Prostate gland (tissue), 2 donors: Measurements from ENCODE around the gene C1orf167. TPM values are rescaled to one million over a fixed set of nuclear protein-coding genes. Genes with fewer than 3 reads are reported as not detected.

Experiments used
- DNase-seq: peaks from one replicate; pipeline ENCODE4 v3.0.0-alpha.2; 2019; ENCODE audit warnings: low spot score
- H3K27ac ChIP-seq, 2 donors: fragments of 200-600 bp; sonication (generic); 2 replicates each; pipeline ENCODE4 v1.5.1; 2017 to 2019
- H3K27me3 ChIP-seq: fragments of 200-600 bp; sonication (generic); replicated peaks from 2 replicates; pipeline ENCODE4 v1.5.1; 2019; ENCODE audit not compliant: insufficient read depth
- H3K36me3 ChIP-seq, 2 donors: fragments of 200-600 bp; sonication (generic); 1 replicate in 1 of 2; 2 replicates in 1 of 2; pipeline versions ENCODE4 v1.5.1 to v1.8.1; 2017 to 2019
- H3K4me1 ChIP-seq: fragments of 200-600 bp; sonication (generic); replicated peaks from 2 replicates; pipeline ENCODE4 v1.5.1; 2019
- H3K4me3 ChIP-seq, 2 donors: fragments of 200-600 bp; sonication (generic); 2 replicates each; pipeline ENCODE4 v1.5.1; 2017 to 2019
- H3K9me3 ChIP-seq: fragments of 200-600 bp; sonication (generic); 2 replicates; pipeline ENCODE4 v1.5.1; 2017
- POLR2A ChIP-seq: fragments of 450-650 bp; IDR thresholded peaks from one replicate; pipeline ENCODE4 v1.6.1; 2016; ENCODE audit warnings: antibody characterized with exemption, mild to moderate bottlenecking
- POLR2AphosphoS5 ChIP-seq: sonication (generic); formaldehyde crosslinking; IDR thresholded peaks from one replicate; pipeline ENCODE4 v1.6.1; 2017; ENCODE audit warnings: antibody characterized with exemption
- WGBS: methylation state at CpG from one replicate; pipeline ENCODE4 v1.1.5; 2018; 5-methylcytosine and 5-hydroxymethylcytosine counted together
- intact Hi-C: fragments of 100-400 bp; cut with DNase I; formaldehyde crosslinking; loops from one replicate; pipeline ENCODE4 v1.14.2; 2022
- total RNA-seq, 2 donors: library from RNA; depleted of rRNA; stranded (reverse); fragments of >200 nt; gene quantifications; one replicate each; pipeline ENCODE4 v1.1.0, GENCODE V29; 2016
- TF ChIP-seq, protein P1 (sequence below), 4 experiments: fragments of 200-600 bp in 2 of 4; fragments of 450-650 bp in 2 of 4; sonication (generic) in 2 of 4; IDR thresholded peaks; 1 replicate in 3 of 4; 2 replicates in 1 of 4; pipeline ENCODE4 v1.5.1; 2016 to 2019; ENCODE audit warnings: antibody characterized with exemption in 4 of 4, mild to moderate bottlenecking in 2 of 4, moderate library complexity in 2 of 4

C1orf167 gene
- total RNA-seq, 2 donors from 2014 or later = 10.0 TPM; not detected in 1

DNA sequence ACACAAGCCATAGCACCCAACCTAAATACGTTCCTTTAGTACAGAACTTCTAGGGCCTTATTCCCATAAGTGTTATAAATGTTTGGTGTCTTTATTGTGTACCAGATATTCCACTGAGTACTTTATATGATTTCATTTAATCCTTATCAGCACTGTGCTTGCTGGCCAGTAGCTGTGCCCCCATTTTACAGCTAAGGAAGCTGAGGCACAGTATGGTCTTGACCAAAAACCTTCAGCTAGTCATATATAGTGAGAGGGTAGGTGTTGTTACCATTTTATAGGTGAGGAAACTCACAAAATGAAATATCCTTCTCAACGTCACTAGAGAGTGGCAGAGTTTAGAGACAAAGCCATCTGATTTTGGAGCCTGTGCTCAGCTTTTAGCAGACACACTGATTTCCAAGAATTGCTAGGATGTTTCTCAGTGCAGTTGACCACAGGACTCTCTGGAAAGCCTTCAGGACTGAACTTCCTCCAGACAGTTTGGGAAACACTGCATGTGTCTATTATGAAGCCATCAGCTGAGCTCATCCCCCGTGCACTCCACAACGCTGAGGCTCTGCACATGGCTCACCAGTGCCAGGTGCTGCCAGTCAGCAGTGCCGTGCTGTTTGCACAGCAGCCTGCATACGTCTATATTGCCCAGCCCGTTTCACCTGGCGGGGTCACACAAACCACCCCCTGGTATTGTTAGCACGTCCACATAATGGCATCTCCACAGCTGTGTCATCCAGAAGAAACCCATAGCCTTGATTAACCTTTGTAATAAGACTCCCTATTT lies 70.1 kb downstream of the C1orf167 start:
- Histone ChIP-seq H3K9me3 (no peaks in the 10 kb centered on the region), H3K27me3 (no peaks in the 10 kb centered on the region), H3K36me3 (peaks cover 32 to 43% of the 10 kb centered on the region in 2 donors), H3K4me3 (no peak overlapping the region), H3K27ac (no peak overlapping the region), H3K4me1 (no peaks in the 10 kb centered on the region)
- no peak for DNase-seq
- WGBS = 77% methylated on average over 9 of the region's 9 CpGs
- TF ChIP-seq, protein P1, sequence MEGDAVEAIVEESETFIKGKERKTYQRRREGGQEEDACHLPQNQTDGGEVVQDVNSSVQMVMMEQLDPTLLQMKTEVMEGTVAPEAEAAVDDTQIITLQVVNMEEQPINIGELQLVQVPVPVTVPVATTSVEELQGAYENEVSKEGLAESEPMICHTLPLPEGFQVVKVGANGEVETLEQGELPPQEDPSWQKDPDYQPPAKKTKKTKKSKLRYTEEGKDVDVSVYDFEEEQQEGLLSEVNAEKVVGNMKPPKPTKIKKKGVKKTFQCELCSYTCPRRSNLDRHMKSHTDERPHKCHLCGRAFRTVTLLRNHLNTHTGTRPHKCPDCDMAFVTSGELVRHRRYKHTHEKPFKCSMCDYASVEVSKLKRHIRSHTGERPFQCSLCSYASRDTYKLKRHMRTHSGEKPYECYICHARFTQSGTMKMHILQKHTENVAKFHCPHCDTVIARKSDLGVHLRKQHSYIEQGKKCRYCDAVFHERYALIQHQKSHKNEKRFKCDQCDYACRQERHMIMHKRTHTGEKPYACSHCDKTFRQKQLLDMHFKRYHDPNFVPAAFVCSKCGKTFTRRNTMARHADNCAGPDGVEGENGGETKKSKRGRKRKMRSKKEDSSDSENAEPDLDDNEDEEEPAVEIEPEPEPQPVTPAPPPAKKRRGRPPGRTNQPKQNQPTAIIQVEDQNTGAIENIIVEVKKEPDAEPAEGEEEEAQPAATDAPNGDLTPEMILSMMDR (IDR thresholded peaks at IDR 0.05) = no peak
- no peak for TF ChIP-seq POLR2A
- TF ChIP-seq POLR2AphosphoS5 = no peak
- intact Hi-C loops = no loop called here

DNA sequence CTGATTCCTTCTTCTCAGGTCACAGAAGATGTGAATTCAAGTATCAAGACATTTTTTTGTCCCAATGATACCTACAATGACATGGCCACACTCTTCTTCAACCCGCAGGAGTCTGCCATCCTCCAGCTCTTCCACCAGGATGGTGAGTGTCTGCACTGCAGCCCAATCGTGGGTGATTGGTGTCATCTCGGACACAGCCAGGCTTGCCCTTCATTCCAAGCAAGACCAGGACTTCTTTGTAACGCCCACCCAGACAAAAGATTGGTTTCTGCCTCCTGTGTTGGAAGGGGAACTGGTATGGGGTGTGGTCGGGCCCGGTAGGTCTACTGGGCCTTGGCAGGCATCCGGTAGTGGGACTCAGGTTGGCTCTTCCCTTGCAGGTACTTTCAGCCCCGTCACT lies 71.5 kb downstream of the C1orf167 start:
- no peak for TF ChIP-seq POLR2AphosphoS5
- no peak for TF ChIP-seq POLR2A
- TF ChIP-seq, protein P1 (IDR thresholded peaks at IDR 0.05) = no peak
- WGBS = 96% methylated on average over 8 of the region's 8 CpGs
- Histone ChIP-seq H3K36me3 (peaks cover 22 to 46% of the 10 kb centered on the region in 2 donors), H3K4me3 (no peak overlapping the region), H3K9me3 (no peaks in the 10 kb centered on the region), H3K27me3 (no peaks in the 10 kb centered on the region), H3K27ac (no peak overlapping the region), H3K4me1 (no peaks in the 10 kb centered on the region)
- intact Hi-C loops = no loop called here
- DNase-seq = no peak

DNA sequence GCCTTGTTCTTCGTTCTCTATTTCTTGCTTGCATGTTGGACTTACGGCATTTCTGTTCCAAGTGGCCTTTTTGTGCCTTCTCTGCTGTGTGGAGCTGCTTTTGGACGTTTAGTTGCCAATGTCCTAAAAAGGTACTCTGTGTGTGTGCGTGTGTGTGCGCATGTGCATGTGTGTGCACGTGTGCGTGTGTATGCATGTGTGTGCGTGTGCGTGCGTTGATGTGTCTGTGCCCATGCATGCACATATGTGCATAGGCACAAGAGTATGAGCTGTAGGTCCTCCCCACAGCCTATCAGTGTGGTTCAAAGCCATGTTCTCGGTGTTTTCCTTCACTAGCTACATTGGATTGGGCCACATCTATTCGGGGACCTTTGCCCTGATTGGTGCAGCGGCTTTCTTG lies 71.9 kb downstream of the C1orf167 start:
- Histone ChIP-seq H3K27ac (no peak overlapping the region), H3K4me1 (no peaks in the 10 kb centered on the region), H3K9me3 (no peaks in the 10 kb centered on the region), H3K36me3 (peaks cover 22 to 44% of the 10 kb centered on the region in 2 donors), H3K4me3 (no peak overlapping the region), H3K27me3 (no peaks in the 10 kb centered on the region)
- no peak for DNase-seq
- intact Hi-C loops = no loop called here
- 92% methylated on average over 13 of the region's 13 CpGs for WGBS
- TF ChIP-seq, protein P1 (IDR thresholded peaks at IDR 0.05) = no peak
- no peak for TF ChIP-seq POLR2A

DNA sequence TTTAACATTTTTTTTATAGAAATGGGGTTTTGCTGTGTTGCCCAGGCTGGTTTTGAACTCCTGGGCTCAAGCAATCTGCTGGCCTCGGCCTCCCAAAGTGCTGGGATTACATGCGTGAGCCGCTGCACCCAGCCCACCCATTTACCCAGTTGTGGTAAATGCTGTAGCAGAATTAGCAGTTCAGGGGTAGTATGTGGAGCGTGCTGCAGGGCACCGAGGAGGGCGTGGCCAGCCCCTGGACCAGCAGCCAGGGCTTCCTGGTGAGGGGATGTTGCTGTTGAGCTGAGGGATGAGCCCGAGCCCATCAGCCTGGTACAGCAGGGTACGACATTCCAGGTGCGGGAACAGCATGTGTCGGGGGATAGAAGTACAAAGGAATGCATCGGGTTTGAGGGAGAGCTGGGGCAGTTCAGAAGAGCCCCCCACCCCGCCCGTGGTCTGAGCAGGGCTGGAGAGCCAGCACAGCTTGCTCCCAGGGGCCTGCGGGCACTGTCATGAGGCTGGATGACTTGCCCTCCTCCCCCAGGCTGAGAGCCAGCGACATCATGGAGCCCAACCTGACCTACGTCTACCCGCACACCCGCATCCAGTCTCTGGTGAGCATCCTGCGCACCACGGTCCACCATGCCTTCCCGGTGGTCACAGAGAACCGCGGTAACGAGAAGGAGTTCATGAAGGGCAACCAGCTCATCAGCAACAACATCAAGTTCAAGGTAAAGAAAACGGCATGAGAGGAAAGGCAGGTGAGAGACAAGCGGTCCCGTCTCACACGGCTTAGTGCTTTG lies 73.6 kb downstream of the C1orf167 start:
- TF ChIP-seq POLR2A (no peak), POLR2AphosphoS5 (no peak)
- TF ChIP-seq, protein P1 (IDR thresholded peaks at IDR 0.05) = no peak
- no peak for DNase-seq
- no peaks in the 10 kb centered on the region for H3K27me3 ChIP-seq
- H3K36me3 ChIP-seq = peaks cover 13 to 56% of the 10 kb centered on the region in 2 donors
- H3K27ac ChIP-seq = no peak overlapping the region
- no peaks in the 10 kb centered on the region for H3K9me3 ChIP-seq
- intact Hi-C loops = loop anchor here (5.0 kb wide), 1 partner anchor 372 kb away; no protein-coding TSS in a partner anchor
- WGBS = 93% methylated on average over 28 of the region's 28 CpGs
- no peak overlapping the region for H3K4me3 ChIP-seq
- no peaks in the 10 kb centered on the region for H3K4me1 ChIP-seq
